ENCODE results near the gene ME3.

DNA sequence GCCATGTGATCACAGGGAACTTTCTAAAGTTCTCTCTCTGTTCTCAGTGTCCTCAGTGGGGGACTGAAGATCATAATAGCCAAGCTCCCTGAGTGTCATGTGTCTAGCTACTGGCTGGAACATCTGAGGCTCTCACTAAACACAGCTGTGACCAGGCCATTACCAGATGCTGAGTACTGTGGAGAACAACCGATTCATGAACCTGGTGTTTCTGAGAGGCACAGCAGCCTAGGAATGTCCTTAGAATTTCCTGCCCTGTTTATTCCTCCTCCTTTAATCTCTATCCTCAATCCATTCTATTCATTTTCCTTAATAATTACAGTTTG, 93.0 kb downstream of the ME3 start:
- TF ChIP-seq, protein P1, sequence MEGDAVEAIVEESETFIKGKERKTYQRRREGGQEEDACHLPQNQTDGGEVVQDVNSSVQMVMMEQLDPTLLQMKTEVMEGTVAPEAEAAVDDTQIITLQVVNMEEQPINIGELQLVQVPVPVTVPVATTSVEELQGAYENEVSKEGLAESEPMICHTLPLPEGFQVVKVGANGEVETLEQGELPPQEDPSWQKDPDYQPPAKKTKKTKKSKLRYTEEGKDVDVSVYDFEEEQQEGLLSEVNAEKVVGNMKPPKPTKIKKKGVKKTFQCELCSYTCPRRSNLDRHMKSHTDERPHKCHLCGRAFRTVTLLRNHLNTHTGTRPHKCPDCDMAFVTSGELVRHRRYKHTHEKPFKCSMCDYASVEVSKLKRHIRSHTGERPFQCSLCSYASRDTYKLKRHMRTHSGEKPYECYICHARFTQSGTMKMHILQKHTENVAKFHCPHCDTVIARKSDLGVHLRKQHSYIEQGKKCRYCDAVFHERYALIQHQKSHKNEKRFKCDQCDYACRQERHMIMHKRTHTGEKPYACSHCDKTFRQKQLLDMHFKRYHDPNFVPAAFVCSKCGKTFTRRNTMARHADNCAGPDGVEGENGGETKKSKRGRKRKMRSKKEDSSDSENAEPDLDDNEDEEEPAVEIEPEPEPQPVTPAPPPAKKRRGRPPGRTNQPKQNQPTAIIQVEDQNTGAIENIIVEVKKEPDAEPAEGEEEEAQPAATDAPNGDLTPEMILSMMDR (optimal IDR thresholded peaks at IDR 0.05 in 1 of 3, IDR thresholded peaks at IDR 0.05 in 1 of 3, conservative IDR thresholded peaks at IDR 0.05 in 1 of 3; ENCODE audit: extremely low read depth in 1 of 3, insufficient read depth in 2 of 3, low read length in 3 of 3): no peak
- no peak for TF ChIP-seq EZH2 (IDR thresholded peaks at IDR 0.05; ENCODE audit: low read length)
